Adrenal gland (tissue), 12 donors: ENCODE results near the gene POLR2A. TPM values are rescaled to one million over a fixed set of nuclear protein-coding genes. Genes with fewer than 3 reads are reported as not detected.
A peak's percentile ranks its signal among the peaks of the same experiment; 100 is the strongest.

Source experiments
- DNase-seq, 7 donors: peaks; one replicate each; pipeline ENCODE4 v3.0.0-alpha.2; 2019 to 2020
- H3K27ac ChIP-seq, 5 donors: fragments of 200-600 bp; sonication (generic) in 4 of 5; 1 replicate in 3 of 5; 2 replicates in 2 of 5; pipeline versions ENCODE4 v1.5.1 to v1.8.0; 2016 to 2020; ENCODE audit warnings: mild to moderate bottlenecking in 1 of 5
- H3K27me3 ChIP-seq: fragments of 200-600 bp; 2 replicates; pipeline ENCODE4 v1.8.0; 2021
- H3K36me3 ChIP-seq, 2 donors: fragments of 200-600 bp; replicated peaks in 1 of 2; 1 replicate in 1 of 2; 2 replicates in 1 of 2; pipeline versions ENCODE4 v1.5.1 to v1.8.0; 2018 to 2022
- H3K4me1 ChIP-seq, 2 donors: fragments of 200-600 bp; replicated peaks in 1 of 2; 1 replicate in 1 of 2; 2 replicates in 1 of 2; pipeline versions ENCODE4 v1.5.1 to v1.8.0; 2018 to 2021
- H3K4me3 ChIP-seq, 4 donors: fragments of 200-600 bp; sonication (generic) in 3 of 4; one replicate each; pipeline ENCODE4 v1.5.1; 2016 to 2018
- H3K9me3 ChIP-seq, 3 donors: fragments of 200-600 bp; sonication (generic) in 1 of 3; replicated peaks in 1 of 3; 1 replicate in 2 of 3; 2 replicates in 1 of 3; pipeline versions ENCODE4 v1.5.1 to v1.8.0; 2016 to 2021
- CTCF ChIP-seq, 6 experiments: fragments of 450-650 bp in 4 of 6; fragments of 200-600 bp in 2 of 6; sonication (generic) in 1 of 6; IDR thresholded peaks; 1 replicate in 5 of 6; 2 replicates in 1 of 6; pipeline versions ENCODE4 v1.5.1 to v1.8.0; 2016 to 2021; ENCODE audit warnings: antibody characterized with exemption in 6 of 6, mild to moderate bottlenecking in 2 of 6, moderate library complexity in 1 of 6
- POLR2A ChIP-seq, 2 donors: fragments of 450-650 bp; IDR thresholded peaks; one replicate each; pipeline ENCODE4 v1.6.1; 2017; ENCODE audit warnings: antibody characterized with exemption in 2 of 2, mild to moderate bottlenecking in 2 of 2, moderate library complexity in 1 of 2
- WGBS, 4 donors: extraction: QIAGEN DNeasy Blood & Tissue Kit in 2 of 4; methylation state at CpG; one replicate each; pipeline versions ENCODE4 v1.1.5 to v1.1.7; 2013 to 2017; 5-methylcytosine and 5-hydroxymethylcytosine counted together
- intact Hi-C, 2 donors: fragments of 100-400 bp; cut with DNase I; formaldehyde crosslinking; loops; one replicate each; pipeline versions ENCODE4 v1.14.1 to v1.15.0; 2022 to 2023
- polyA plus RNA-seq, 3 donors: library from polyadenylated mRNA; stranded (reverse); fragments of 200-250 nt in 2 of 3; fragments of 350-450 nt in 1 of 3; fragmentation: Illumina TruSeq in 1 of 3; extraction: RNeasy Lipid Tissue Mini Kit (QIAGEN cat#74804) in 1 of 3; gene quantifications; one replicate each; pipeline ENCODE4 v1.2.3, GENCODE V29; 2013 to 2014
- total RNA-seq, 9 donors: library from RNA; depleted of rRNA in 4 of 9; stranded (reverse); fragments of >200 nt in 4 of 9; fragments of 120-200 nt in 1 of 9; fragmentation: NEBNext Ultra II Directional in 1 of 9; extraction: Animal tissue kit (Norgen Biotek cat#: 25700) in 1 of 9; gene quantifications; one replicate each; pipeline versions ENCODE4 v1.1.0 to v1.2.4, GENCODE V29; 2013 to 2023
- donor health status: healthy with polysubstance abuse.
- donor health status: Bipolar disorder and iron deficiency.
- donor health status: DM: yes; HTN: yes; CAD: no.
- donor health status: DM: no; HTN: no; CAD: no.
- donor health status: DM: no; HTN: no; CAD: no.
- donor health status: DM: yes; HTN: yes; CAD: no.

Gene POLR2A
- total and polyA plus RNA-seq, 12 donors, result 19.3 to 172 (median 87.7) TPM

GRCh38 chr17:7437369-7437863 is 46.8 kb upstream of the POLR2A start:
- H3K36me3 ChIP-seq, result no peaks in the 10 kb centered on the region
- no peak for TF ChIP-seq POLR2A (IDR thresholded peaks at IDR 0.05)
- no peak for TF ChIP-seq CTCF (IDR thresholded peaks at IDR 0.05)
- H3K4me1 ChIP-seq, result peaks cover 50 to 52% of the 10 kb centered on the region in 2 donors
- peak overlapping the region; percentile 78 to 94 (median 90) for H3K27ac ChIP-seq
- no peaks in the 10 kb centered on the region for H3K9me3 ChIP-seq
- peak overlapping the region in 2 of 4 donors; percentile 30 to 62 for H3K4me3 ChIP-seq
- H3K27me3 ChIP-seq, result no peaks in the 10 kb centered on the region
- intact Hi-C loops, result loop anchor here (5.0 kb wide), 2 partner anchors 40 to 125 kb away; partner anchors contain the start of genes SENP3 (in 1 of the 2) and ZBTB4 (in 1 of the 2)
- 18 to 49% (median 27%) methylated on average over 10 to 31 of the region's 31 CpGs for WGBS, 4 donors
- DNase-seq, result peak in 2 of 7 donors; percentile 53 to 58

GRCh38 chr17:7437950-7438614 is 46.1 kb upstream of the POLR2A start:
- intact Hi-C loops, result loop anchor here (5.0 kb wide), 2 partner anchors 39 to 124 kb away; partner anchors contain the start of genes SENP3 (in 1 of the 2) and ZBTB4 (in 1 of the 2)
- WGBS, 4 donors, result 22 to 29% (median 25%) methylated on average over 21 to 48 of the region's 48 CpGs
- H3K27ac ChIP-seq, result peak overlapping the region; percentile 78 to 94 (median 90)
- no peak for TF ChIP-seq CTCF (IDR thresholded peaks at IDR 0.05)
- TF ChIP-seq POLR2A (IDR thresholded peaks at IDR 0.05), result peak in 1 of 2 donors; percentile 55
- no peaks in the 10 kb centered on the region for H3K36me3 ChIP-seq
- H3K9me3 ChIP-seq, result no peaks in the 10 kb centered on the region
- H3K4me1 ChIP-seq, result peaks cover 50 to 52% of the 10 kb centered on the region in 2 donors
- H3K4me3 ChIP-seq, result peak overlapping the region in 3 of 4 donors; percentile 30 to 62 (median 54)
- H3K27me3 ChIP-seq, result no peaks in the 10 kb centered on the region
- DNase-seq, result peak; percentile 72 to 88 (median 79)

GRCh38 chr17:7438656-7439460 is 45.3 kb upstream of the POLR2A start:
- H3K36me3 ChIP-seq, result no peaks in the 10 kb centered on the region
- peak overlapping the region in 4 of 5 donors; percentile 78 to 94 (median 89) for H3K27ac ChIP-seq
- no peaks in the 10 kb centered on the region for H3K9me3 ChIP-seq
- 44 to 52% (median 46%) methylated on average over 11 of the region's 11 CpGs for WGBS, 4 donors
- peak overlapping the region in 2 of 4 donors; percentile 54 to 62 for H3K4me3 ChIP-seq
- TF ChIP-seq POLR2A (IDR thresholded peaks at IDR 0.05) (no peak), CTCF (IDR thresholded peaks at IDR 0.05) (no peak)
- intact Hi-C loops, result loop anchor here (5.0 kb wide), 2 partner anchors 38 to 123 kb away; partner anchors contain the start of genes SENP3 (in 1 of the 2) and ZBTB4 (in 1 of the 2)
- no peak for DNase-seq
- no peaks in the 10 kb centered on the region for H3K27me3 ChIP-seq
- peaks cover 52 to 53% of the 10 kb centered on the region in 2 donors for H3K4me1 ChIP-seq
